Measurements from ENCODE around the gene ABCC8. TPM values are rescaled to one million over a fixed set of nuclear protein-coding genes. Genes with fewer than 3 reads are reported as not detected.

ABCC8 gene
- total and polyA plus RNA-seq, 5 experiments from 2014 or later = not detected

- POLR2A ChIA-PET = no interaction called here
- Mint-ChIP-seq H3K36me3 (no peaks in the 10 kb centered on the region), H3K4me1 (peaks cover 0 to 12% (median 0%) of the 10 kb centered on the region in 4 donors), H3K27ac (no peak overlapping the region), H3K27me3 (no peaks in the 10 kb centered on the region), H3K9me3 (no peaks in the 10 kb centered on the region), H3K4me3 (no peak overlapping the region)
- ATAC-seq = no peak
- DNase-seq = no peak
These were observed 74.2 kb downstream of the ABCC8 start for GRCh38 chr11:17402486-17402885.

DNA sequence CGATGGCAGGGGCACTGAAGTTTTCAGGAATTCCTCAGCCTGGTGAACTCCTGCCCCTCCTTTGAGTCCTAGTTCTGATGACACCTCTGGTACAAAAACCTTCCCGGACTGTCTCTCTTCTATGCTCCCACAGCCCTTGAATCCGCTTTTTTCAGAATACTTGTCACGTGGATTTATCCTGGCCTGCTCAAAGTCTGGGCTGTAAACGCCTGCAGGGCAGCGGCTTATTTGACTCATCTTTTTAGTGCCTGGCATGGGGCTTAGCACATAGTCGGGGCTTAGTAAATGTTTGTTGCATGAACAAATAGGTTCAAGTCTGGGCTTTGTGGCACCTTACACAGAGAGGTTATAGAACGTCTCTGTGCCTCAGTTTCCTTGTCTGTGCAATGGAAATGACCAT, 74.8 kb downstream of the ABCC8 start:
- no peak for ATAC-seq
- H3K4me1 Mint-ChIP-seq = peaks cover 0 to 12% (median 0%) of the 10 kb centered on the region in 4 donors
- no peaks in the 10 kb centered on the region for H3K36me3 Mint-ChIP-seq
- no peaks in the 10 kb centered on the region for H3K27me3 Mint-ChIP-seq
- no peak overlapping the region for H3K27ac Mint-ChIP-seq
- POLR2A ChIA-PET = no interaction called here
- no peaks in the 10 kb centered on the region for H3K9me3 Mint-ChIP-seq
- DNase-seq = no peak
- no peak overlapping the region for H3K4me3 Mint-ChIP-seq

GRCh38 chr11:17401316-17401715, 75.3 kb downstream of the ABCC8 start:
- no peak for ATAC-seq
- POLR2A ChIA-PET = interaction anchor here (0.5 kb wide), 1 partner anchor 33 kb away, joined by 3 read pairs; no protein-coding TSS in a partner anchor
- no peak overlapping the region for H3K4me3 Mint-ChIP-seq
- no peaks in the 10 kb centered on the region for H3K9me3 Mint-ChIP-seq
- H3K27me3 Mint-ChIP-seq = no peaks in the 10 kb centered on the region
- peaks cover 0 to 12% (median 0%) of the 10 kb centered on the region in 4 donors for H3K4me1 Mint-ChIP-seq
- no peaks in the 10 kb centered on the region for H3K36me3 Mint-ChIP-seq
- peak overlapping the region in 1 of 10 donors; percentile 11 for H3K27ac Mint-ChIP-seq
- DNase-seq = no peak

- Mint-ChIP-seq H3K27ac (peak overlapping the region in 1 of 10 donors; percentile 42), H3K4me1 (peaks cover 0 to 12% (median 0%) of the 10 kb centered on the region in 4 donors), H3K36me3 (no peaks in the 10 kb centered on the region), H3K27me3 (no peaks in the 10 kb centered on the region), H3K4me3 (peak overlapping the region in 1 of 10 donors; percentile 40), H3K9me3 (no peaks in the 10 kb centered on the region)
- DNase-seq (no peak), ATAC-seq (no peak)
- POLR2A ChIA-PET = no interaction called here
These were observed 76.4 kb downstream of the ABCC8 start for GRCh38 chr11:17400048-17400775.

- no peaks in the 10 kb centered on the region for H3K27me3 Mint-ChIP-seq
- no peaks in the 10 kb centered on the region for H3K9me3 Mint-ChIP-seq
- POLR2A ChIA-PET = no interaction called here
- H3K4me1 Mint-ChIP-seq = peaks cover 0 to 12% (median 0%) of the 10 kb centered on the region in 4 donors
- DNase-seq = no peak
- H3K4me3 Mint-ChIP-seq = no peak overlapping the region
- H3K36me3 Mint-ChIP-seq = no peaks in the 10 kb centered on the region
- ATAC-seq = no peak
- no peak overlapping the region for H3K27ac Mint-ChIP-seq
These were observed 77.4 kb downstream of the ABCC8 start for GRCh38 chr11:17399236-17399635.

- Mint-ChIP-seq H3K27me3 (no peaks in the 10 kb centered on the region), H3K4me1 (peaks cover 0 to 12% (median 0%) of the 10 kb centered on the region in 4 donors), H3K36me3 (no peaks in the 10 kb centered on the region), H3K27ac (no peak overlapping the region), H3K4me3 (no peak overlapping the region), H3K9me3 (no peaks in the 10 kb centered on the region)
- DNase-seq (no peak), ATAC-seq (no peak)
- POLR2A ChIA-PET = no interaction called here
These were observed 79.2 kb downstream of the ABCC8 start for GRCh38 chr11:17397311-17398002.

- no peaks in the 10 kb centered on the region for H3K27me3 Mint-ChIP-seq
- no peaks in the 10 kb centered on the region for H3K9me3 Mint-ChIP-seq
- ATAC-seq (no peak), DNase-seq (no peak)
- H3K4me1 Mint-ChIP-seq = peaks cover 0 to 12% (median 0%) of the 10 kb centered on the region in 4 donors
- no peak overlapping the region for H3K4me3 Mint-ChIP-seq
- H3K27ac Mint-ChIP-seq = no peak overlapping the region
- no peaks in the 10 kb centered on the region for H3K36me3 Mint-ChIP-seq
- POLR2A ChIA-PET = no interaction called here
These were observed 79.9 kb downstream of the ABCC8 start for GRCh38 chr11:17396598-17397310.

DNA sequence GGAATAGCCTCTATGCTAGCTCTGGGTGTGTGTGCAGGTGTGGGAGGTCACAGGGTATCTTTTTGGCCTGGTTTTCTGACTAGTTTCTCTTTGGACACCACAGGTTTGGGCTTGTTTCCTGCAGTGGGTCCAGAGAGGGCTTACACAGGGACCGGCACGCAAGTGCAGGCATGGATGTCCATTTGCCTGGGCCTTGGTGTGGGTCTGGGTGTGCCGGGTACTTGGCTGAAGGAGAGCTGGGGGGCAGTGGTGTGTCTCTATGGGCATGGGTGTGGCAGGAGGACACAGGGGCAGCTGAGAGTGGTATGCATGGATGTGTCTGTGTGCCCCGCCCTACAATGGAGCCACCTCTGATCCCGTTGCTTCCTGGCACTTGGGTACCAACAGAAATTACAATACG, 80.7 kb downstream of the ABCC8 start:
- no peak overlapping the region for H3K4me3 Mint-ChIP-seq
- no peak overlapping the region for H3K27ac Mint-ChIP-seq
- H3K9me3 Mint-ChIP-seq = no peaks in the 10 kb centered on the region
- no peaks in the 10 kb centered on the region for H3K36me3 Mint-ChIP-seq
- DNase-seq (no peak), ATAC-seq (no peak)
- POLR2A ChIA-PET = no interaction called here
- H3K27me3 Mint-ChIP-seq = no peaks in the 10 kb centered on the region
- peaks cover 0 to 11% (median 0%) of the 10 kb centered on the region in 4 donors for H3K4me1 Mint-ChIP-seq

DNA sequence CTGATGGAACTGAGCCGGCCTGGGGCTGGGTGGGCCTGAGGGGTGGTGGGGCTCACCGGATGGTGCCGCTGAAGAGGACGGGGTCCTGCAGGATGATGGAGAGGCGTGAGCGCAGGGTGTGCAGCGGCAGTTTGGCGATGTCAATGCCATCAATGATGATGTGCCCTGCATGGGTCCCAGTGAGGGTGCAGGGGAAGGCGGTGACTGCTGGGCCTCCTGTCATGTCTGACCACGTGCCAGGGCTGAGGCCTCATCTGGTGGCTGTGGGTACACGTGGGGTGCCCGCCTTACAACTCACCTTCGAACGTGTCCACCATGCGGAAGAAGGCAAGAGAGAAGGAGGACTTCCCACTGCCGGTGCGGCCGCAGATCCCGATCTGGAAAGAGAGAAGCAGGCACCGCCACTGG, 81.1 kb downstream of the ABCC8 start:
- H3K9me3 Mint-ChIP-seq = no peaks in the 10 kb centered on the region
- ATAC-seq = no peak
- DNase-seq = no peak

GRCh38 chr11:17394743-17395390, 81.8 kb downstream of the ABCC8 start:
- POLR2A ChIA-PET = no interaction called here
- Mint-ChIP-seq H3K4me1 (peaks cover 0 to 5% (median 3%) of the 10 kb centered on the region in 4 donors), H3K9me3 (no peaks in the 10 kb centered on the region), H3K27me3 (no peaks in the 10 kb centered on the region), H3K36me3 (no peaks in the 10 kb centered on the region), H3K27ac (peak overlapping the region in 1 of 10 donors; percentile 57), H3K4me3 (no peak overlapping the region)
- ATAC-seq (no peak), DNase-seq (no peak)

More for the DNA sequence above, 81.1 kb downstream of the ABCC8 start:
- peaks cover 0 to 7% (median 0%) of the 10 kb centered on the region in 4 donors for H3K4me1 Mint-ChIP-seq
- H3K4me3 Mint-ChIP-seq = no peak overlapping the region
- no peaks in the 10 kb centered on the region for H3K36me3 Mint-ChIP-seq
- H3K27me3 Mint-ChIP-seq = no peaks in the 10 kb centered on the region
- no peak overlapping the region for H3K27ac Mint-ChIP-seq
- POLR2A ChIA-PET = no interaction called here

GRCh38 chr11:17393472-17393871, 83.2 kb downstream of the ABCC8 start:
- no peaks in the 10 kb centered on the region for H3K9me3 Mint-ChIP-seq
- peaks cover 0 to 10% (median 7%) of the 10 kb centered on the region in 4 donors for H3K4me1 Mint-ChIP-seq
- no peaks in the 10 kb centered on the region for H3K36me3 Mint-ChIP-seq
- H3K27me3 Mint-ChIP-seq = no peaks in the 10 kb centered on the region
- H3K4me3 Mint-ChIP-seq = no peak overlapping the region
- no peak overlapping the region for H3K27ac Mint-ChIP-seq
- DNase-seq (no peak), ATAC-seq (no peak)
- POLR2A ChIA-PET = no interaction called here

- H3K36me3 Mint-ChIP-seq = no peaks in the 10 kb centered on the region
- DNase-seq = no peak
- H3K4me3 Mint-ChIP-seq = no peak overlapping the region
- no peaks in the 10 kb centered on the region for H3K27me3 Mint-ChIP-seq
- ATAC-seq = no peak
- no peaks in the 10 kb centered on the region for H3K9me3 Mint-ChIP-seq
- POLR2A ChIA-PET = no interaction called here
- peaks cover 0 to 10% (median 8%) of the 10 kb centered on the region in 4 donors for H3K4me1 Mint-ChIP-seq
- H3K27ac Mint-ChIP-seq = no peak overlapping the region
These were observed 83.8 kb downstream of the ABCC8 start for GRCh38 chr11:17392872-17393271.
